HuH-7 (cell line): ENCODE results near the gene CABP1.

Experiments used
- DNase-seq: peaks from one replicate; pipeline ENCODE4 v3.0.0; 2011; ENCODE audit warnings: low spot score

Gene CABP1

DNA sequence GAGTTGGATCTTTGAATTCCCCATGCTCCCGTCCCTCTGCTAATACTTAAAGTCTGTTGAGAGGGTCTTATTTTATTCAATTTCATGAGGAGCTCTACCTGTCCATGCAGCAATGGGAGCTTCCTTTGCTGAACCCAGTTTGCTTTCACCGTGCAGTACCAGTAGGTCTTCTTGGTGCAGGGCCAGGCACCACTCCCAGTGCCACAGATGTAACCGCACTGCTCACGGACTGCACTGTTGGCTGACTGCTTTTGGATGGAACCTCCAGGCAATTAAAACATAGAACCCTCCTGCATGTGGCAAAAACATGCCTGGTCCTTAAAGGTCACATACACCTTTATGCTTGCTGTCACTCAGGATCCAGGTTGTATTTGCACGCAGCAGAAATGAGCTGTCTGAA is 9.3 kb upstream of the CABP1 start:
- no peak for DNase-seq

- DNase-seq = peak; percentile 73
These were observed 721 bp downstream of the CABP1 start for GRCh38 chr12:120640861-120641833.

GRCh38 chr12:120642121-120642520 is 1.7 kb downstream of the CABP1 start:
- DNase-seq = no peak

GRCh38 chr12:120642826-120643225 is 2.4 kb downstream of the CABP1 start:
- no peak for DNase-seq

DNA sequence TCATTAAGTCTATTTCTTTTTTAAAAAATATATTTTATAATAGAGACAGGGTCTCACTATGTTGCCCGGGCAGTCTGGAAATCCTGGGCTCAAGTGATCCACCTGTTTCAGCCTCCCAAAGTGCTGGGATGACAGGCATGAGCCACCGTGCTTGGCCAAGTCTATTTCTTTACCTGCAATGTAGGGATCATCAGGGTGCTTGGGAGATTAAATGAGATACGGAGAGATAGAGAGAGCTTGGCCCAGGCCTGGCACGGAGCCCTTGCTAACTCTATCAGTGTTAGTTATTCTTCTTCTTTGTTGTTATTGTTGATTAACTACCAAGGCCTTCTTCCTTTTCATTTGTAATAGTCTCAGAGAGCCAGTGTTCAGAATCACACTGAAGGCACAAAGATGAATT is 3.1 kb downstream of the CABP1 start:
- no peak for DNase-seq

DNA sequence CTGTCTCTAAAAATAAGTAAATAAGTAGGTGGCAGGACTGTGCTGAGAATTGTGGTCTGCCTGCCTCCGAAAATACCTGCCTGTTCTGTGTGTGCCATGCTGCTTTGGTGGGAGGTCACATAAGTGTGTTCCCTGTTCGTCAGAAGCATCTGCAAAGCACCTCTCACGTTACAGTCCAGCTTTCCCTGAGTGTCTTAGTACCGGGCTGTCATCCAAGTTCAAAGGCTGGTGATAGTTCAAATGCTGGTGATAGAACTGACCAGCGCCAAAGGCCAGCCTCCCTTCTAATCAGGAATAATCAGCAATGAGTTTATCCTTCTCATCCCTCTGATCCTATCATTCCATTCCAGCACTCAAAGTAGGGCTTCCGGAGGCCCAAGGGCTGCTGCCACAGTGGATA is 5.6 kb downstream of the CABP1 start:
- no peak for DNase-seq

GRCh38 chr12:120647375-120647755 is 6.9 kb downstream of the CABP1 start:
- DNase-seq = no peak

DNA sequence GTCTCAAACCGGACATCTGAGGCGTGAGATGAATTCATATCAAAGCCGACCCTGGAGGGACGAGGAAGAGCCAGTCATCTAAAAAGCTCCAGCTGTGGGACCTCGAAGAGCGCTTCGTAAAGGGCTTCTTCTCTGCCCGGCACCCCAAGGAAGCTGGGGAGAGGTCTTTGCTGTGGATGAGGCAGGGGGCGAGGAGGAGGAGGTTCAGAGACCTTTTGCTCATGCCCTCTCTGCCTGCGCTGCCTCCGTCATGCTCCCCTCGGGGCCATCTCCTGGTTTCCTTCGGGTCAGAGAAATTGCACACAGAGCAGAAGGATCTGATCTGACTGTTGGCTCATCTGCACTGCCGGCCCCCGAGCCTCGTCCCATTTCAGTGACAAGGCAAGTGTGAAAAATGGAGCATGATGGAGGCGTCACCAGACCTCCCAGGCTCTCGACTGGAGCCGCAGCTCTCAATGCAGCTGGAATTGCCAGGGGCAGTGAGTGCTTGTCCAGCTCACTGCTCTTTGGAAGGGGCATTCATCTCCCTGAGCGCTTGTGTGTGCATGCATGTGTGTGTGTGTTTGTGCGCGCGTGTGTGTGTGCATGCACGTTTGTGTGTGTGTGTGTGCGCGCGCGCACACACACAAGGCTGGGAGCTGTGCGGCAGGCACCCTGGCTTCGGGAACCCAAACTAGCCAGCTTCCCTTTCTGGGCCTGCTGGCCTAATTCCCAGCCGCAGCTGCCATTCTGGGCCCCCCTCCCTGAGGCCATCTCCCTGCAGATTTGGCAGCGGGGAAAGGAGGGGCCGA is 9.2 kb downstream of the CABP1 start:
- no peak for DNase-seq

- no peak for DNase-seq
These were observed 9.8 kb downstream of the CABP1 start for GRCh38 chr12:120650233-120650690.

- DNase-seq = no peak
These were observed 11.4 kb downstream of the CABP1 start for GRCh38 chr12:120651821-120652220.

- no peak for DNase-seq
These were observed 12.4 kb downstream of the CABP1 start for GRCh38 chr12:120652656-120653435.

DNA sequence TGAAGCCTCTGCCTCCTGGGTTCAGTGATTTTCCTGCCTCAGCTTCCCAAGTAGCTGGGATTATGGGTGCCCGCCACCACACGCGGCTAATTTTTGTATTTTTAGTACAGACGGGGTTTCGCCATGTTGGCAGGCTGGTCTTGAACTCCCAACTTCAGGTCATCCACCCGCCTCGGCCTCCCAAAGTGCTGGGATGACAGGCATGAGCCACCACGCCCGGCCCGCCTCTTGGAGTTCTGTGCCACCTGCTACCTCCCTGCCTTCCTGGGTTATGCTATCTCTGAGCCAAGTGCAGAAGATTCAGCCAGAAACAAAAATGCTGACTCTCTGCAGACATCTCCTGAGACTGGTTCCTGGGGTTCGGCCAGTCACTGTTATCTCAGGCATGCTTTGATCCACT is 13.2 kb downstream of the CABP1 start:
- DNase-seq = no peak

GRCh38 chr12:120654656-120655055 is 14.2 kb downstream of the CABP1 start:
- no peak for DNase-seq

DNA sequence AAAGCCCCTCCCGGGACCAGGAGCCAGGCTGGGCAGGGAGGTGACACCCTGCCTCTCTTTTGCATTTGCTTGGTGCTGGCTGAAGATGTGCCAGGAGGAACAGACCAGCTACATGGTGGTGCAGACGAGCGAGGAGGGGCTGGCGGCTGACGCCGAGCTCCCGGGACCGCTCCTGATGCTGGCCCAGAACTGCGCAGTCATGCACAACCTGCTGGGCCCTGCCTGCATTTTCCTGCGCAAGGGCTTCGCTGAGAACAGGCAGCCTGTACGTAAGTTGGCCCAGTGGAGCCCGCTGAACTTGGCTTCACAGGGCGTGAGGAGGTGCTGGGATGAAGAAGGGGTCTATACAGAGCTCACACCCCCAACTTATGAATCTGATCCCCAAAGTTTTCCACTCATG is 15.6 kb downstream of the CABP1 start:
- DNase-seq = no peak

DNA sequence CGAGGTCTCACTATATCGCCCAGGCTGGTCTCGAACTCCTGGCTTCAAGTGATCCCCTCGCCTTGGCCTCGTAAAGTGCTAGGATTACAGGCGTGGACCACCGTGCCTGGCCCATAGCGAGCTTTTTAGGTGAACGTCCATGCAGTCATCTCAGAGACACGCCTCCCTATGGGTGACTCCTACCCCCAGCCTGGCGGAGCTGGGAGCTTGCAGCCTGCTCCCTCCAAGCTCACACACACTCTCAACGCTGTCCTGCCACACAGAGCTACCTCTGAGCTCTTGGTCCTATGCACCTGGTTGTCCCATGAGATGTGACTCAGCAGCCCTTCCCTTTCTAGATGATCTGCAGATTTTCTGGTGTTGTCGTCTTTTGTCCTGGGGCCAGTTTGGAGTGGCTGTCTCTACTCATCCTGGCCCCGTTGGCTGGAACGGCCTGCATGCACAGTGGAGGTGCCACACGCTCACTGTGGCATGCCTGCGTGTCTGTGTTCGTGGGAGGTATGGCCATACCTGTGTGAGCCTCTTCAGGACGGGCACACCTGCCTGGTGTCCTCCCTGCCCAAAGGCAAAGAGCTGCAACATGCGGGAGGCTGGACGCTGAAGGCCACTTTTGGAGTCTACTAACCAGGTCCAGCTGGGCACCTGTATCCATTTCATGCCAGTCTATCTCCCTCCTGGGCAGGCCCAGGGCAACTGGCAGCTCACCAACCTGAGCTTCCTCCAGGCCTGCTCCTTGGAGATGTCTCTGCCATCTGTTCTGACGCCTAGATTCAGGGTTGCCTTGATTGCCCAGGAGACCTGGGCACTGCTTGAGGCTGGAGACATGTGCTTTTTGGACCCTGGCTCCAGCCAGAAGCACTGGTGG is 18.1 kb downstream of the CABP1 start:
- DNase-seq = no peak

DNA sequence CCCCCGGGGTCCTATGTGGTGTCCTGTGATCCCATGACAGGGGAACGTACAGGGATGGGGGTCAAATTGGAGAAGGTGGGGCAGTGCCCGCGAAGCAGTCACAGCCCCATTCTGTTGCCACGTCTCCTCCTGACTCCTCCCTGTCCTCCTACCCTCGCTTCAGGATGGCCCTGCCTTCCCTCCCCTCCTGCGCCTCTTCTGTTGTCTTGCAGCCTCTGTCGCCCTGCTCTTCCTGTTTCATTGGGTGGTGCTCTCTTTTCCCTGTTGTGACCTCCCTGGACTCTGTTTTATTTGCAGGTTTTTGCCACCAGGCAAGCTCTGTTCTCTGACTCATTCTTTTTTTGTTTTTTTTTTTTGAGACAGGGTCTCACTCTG is 18.7 kb downstream of the CABP1 start:
- no peak for DNase-seq

- DNase-seq = no peak
These were observed 21.0 kb downstream of the CABP1 start for GRCh38 chr12:120661432-120661831.

DNA sequence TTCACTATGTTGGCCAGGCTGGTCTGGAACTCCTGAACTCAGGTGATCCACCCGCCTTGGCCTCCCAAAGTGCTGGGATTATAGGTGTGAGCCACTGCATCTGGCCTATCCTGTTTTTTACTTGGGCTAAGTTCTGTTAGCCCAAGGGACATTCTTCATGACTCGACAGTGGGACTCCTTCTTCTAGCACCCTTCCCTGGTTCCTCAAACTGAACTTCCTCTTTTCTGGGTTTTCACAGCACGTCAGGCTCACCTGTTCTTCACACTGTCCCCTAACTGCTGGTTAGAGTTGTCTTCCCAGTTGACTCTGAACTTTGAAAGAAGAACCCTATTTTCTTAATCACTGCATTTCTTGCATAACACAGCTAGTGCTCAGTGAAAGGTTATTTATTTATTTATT is 22.5 kb downstream of the CABP1 start:
- no peak for DNase-seq

- no peak for DNase-seq
These were observed 23.3 kb downstream of the CABP1 start for GRCh38 chr12:120663741-120664140.

- DNase-seq = no peak
These were observed 26.4 kb downstream of the CABP1 start for GRCh38 chr12:120666571-120667390.
